GM06990 (cell line): ENCODE data around the gene CNOT6.

ENCODE experiments used
- DNase-seq: peaks from one replicate; pipeline ENCODE4 v3.0.0-alpha.2; 2011; ENCODE audit not compliant: insufficient read length; ENCODE audit errors: extremely low read depth
- H3K27me3 ChIP-seq: replicated peaks from 2 replicates; pipeline ENCODE4 v1.6.0; 2011; ENCODE audit warnings: low read length; ENCODE audit not compliant: control insufficient read depth, insufficient read depth
- H3K36me3 ChIP-seq: 2 replicates; pipeline ENCODE4 v1.5.1; 2011; ENCODE audit warnings: low read length; ENCODE audit not compliant: control insufficient read depth, insufficient read depth
- H3K4me3 ChIP-seq: replicated peaks from 2 replicates; pipeline ENCODE4 v1.5.1; 2011; ENCODE audit warnings: low read depth, mild to moderate bottlenecking, control low read depth, low read length
- CTCF ChIP-seq: IDR thresholded peaks from 2 replicates; pipeline ENCODE4 v1.5.1; 2011; ENCODE audit warnings: low read length, control low read depth, mild to moderate bottlenecking, inconsistent platforms; ENCODE audit not compliant: insufficient read depth, poor library complexity, severe bottlenecking

CNOT6 gene

DNA sequence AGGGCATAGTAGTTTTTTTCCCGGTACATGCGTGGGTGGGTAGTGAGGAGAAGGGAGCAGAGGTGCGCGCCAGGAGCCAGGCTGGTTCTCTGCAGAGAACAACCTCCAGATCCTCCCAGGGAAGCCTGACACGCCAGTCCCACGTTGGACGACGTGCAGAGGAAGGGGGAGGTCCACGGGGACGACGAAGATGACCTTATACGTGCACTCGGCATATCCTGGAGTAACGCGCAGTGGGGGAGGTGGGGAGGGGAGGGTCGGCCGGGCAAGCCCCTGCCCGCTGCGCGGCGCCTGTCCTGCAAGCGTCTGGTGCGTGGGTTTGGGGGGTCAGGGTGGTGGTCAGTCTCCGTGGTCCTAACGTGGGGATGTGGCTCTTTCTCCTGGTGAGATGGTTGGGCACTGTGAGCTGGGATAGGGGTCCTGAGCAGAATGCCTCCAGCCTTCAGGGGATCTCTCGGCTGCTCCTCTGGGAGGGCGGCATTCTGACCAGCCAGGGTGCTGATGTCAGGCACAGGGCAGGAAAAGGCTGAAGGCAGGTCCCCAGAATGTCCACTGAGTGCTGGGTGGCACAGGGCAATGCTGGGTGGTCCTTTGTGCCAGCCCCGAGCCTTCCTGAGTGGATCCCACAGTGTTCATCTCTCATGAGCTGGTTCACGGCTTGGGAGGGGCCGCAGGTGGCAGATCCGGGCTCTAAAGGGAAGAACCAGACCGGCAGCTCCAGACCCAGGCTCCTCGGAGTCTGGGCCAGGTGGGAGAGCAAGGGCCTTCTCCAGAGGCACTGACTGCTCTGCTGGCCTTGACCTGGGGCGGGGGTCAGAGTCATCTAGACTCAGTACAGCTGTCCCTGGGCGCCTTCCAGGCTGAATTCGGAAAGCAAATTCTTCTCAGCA is 107.7 kb downstream of the CNOT6 start:
- H3K36me3 ChIP-seq: no peaks in the 10 kb centered on the region
- H3K4me3 ChIP-seq: no peak overlapping the region
- no peak for DNase-seq
- no peaks in the 10 kb centered on the region; the same call in 1 of the 2 replicates for H3K27me3 ChIP-seq
- TF ChIP-seq CTCF: no peak

DNA sequence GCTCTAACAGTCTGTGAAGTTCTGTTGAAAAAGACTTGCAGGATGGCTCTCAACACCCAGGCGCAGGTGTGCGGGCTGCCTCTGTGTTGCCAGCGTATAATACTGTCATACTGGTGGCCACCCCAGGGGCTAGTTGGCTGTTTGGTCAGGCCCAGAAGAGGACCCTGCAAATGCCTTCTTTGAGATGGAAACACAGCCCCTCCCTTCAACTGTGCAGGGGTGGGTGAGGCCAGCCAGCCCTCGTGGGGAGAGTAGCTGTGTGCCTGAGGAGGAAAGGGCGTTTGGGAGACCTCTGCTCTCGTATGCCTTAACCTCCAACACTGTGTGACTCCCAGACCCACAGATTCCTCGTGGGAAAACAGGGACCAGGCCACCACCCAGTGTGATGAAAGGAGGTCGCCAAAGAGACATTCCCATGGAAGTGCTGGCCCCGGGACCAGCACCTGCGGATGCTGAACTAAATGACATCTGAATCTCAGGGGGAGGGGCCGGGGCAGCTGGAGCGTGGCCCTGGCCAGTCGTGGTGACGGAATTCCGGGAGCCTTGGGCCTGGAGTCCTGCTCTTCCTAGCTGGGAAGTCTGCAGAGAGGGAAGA is 108.4 kb downstream of the CNOT6 start:
- DNase-seq: no peak
- H3K27me3 ChIP-seq: no peaks in the 10 kb centered on the region; the same call in 1 of the 2 replicates

GRCh38 chr5:180603076-180603594 is 109.0 kb downstream of the CNOT6 start:
- no peaks in the 10 kb centered on the region; the same call in 1 of the 2 replicates for H3K27me3 ChIP-seq
- DNase-seq: no peak
- TF ChIP-seq CTCF: no peak
- H3K4me3 ChIP-seq: no peak overlapping the region
- no peaks in the 10 kb centered on the region for H3K36me3 ChIP-seq

More for the DNA sequence above, 108.4 kb downstream of the CNOT6 start:
- TF ChIP-seq CTCF: no peak
- Histone ChIP-seq H3K4me3 (no peak overlapping the region), H3K36me3 (no peaks in the 10 kb centered on the region)

- Histone ChIP-seq H3K36me3 (no peaks in the 10 kb centered on the region), H3K4me3 (no peak overlapping the region), H3K27me3 (no peaks in the 10 kb centered on the region; the same call in 1 of the 2 replicates)
- no peak for DNase-seq
- TF ChIP-seq CTCF: no peak
Measured at GRCh38 chr5:180604271-180604670, 110.1 kb downstream of the CNOT6 start.

GRCh38 chr5:180605554-180606214 is 111.5 kb downstream of the CNOT6 start:
- H3K27me3 ChIP-seq: no peaks in the 10 kb centered on the region; the same call in 1 of the 2 replicates
- H3K4me3 ChIP-seq: no peak overlapping the region
- TF ChIP-seq CTCF: peak; percentile 74
- no peaks in the 10 kb centered on the region for H3K36me3 ChIP-seq
- no peak for DNase-seq
